GF-D8 (cell line): ENCODE data around the gene SLX1A.
"Not testable (repeated sequence)": the region's sequence is repeated elsewhere in the genome, so short reads cannot be mapped to it uniquely, and the experiment has no call there.

Experiments used
- DNase-seq: peaks from one replicate; lab custom pipeline; 2025; lab: John Stamatoyannopoulos, UW

Gene SLX1A

DNA sequence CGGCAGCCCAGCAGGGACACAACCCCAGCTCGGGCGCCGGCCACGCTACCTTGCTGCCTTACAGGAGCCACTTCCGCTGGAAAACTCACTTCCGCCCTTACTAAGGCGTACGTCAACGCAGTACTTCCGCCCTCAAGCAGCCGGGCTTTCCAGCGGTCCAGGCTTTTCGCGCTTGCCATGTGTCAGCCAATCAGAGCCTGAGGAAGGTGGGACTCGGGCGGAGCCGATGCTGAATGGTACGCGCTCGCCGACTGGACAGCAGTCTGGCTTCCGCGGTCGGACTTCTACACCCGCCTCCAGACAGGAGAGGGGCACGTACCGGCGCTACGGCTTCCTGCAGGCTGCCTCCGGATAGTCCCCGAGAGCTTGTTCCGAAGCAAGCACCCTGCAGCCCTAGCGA, at the start of gene SLX1A, which contains the start of gene BOLA2B:
Gene SLX1A (plus strand): TSS at position 261 of the 400 bp plus-strand sequence. CDS start 210 bp downstream, outside the sequence.
Gene BOLA2B (minus strand): TSS at position 52 of the 400 bp plus-strand sequence. CDS start 71 bp downstream, outside the sequence.
- DNase-seq, result not testable (repeated sequence)

DNA sequence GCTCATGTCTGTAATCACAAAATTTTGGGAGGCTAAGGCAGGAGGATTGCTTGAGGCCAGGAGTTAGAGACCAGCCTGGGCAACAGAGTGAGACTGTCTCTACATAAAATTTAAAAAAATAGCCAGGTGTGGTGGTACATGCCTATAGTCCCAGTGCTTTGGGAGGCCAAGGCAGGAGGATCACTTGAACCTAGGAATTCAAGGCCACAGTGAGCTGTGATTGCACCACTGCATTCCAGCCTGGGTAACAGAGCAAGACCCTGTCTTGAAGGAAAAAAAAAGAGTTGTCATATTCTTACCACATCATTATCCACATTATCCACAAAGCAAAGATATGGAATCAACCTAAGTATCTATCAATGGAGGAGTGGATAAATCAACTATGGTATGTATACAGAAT, 49.7 kb upstream of the SLX1A start:
- DNase-seq, result no peak

DNA sequence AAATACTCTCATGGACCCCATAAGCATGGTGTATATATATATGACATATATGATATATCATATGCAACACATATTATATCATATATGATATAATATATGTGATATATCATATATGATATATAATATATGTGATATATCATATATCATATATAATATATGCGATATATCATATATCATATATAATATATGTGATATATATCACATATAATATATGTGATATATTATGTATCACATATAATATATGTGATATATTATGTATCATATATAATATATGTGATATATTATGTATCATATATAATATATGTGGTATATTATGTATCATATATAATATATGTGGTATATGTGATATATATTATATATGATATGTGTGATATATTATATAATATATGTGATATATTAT, 48.8 kb upstream of the SLX1A start:
- DNase-seq, result no peak

DNA sequence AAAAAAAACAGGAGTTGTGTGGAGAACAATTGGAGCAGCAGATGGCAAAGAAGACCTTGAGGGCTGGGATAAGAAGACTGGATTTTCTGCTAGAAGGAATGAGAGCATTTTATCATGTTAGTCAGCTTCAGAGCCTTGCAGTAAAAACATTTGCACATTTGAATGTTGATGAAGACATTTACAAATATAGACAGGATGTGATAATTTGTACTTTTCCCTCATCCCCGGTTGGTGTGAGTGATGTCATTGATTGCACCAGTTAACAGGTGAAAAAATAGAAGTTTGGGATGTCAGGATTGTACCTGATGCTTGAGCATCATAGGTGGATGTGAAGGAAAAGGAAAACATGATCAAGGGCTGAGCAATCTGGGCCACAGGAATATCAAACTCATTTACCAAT, 48.0 kb upstream of the SLX1A start:
- no peak for DNase-seq

DNA sequence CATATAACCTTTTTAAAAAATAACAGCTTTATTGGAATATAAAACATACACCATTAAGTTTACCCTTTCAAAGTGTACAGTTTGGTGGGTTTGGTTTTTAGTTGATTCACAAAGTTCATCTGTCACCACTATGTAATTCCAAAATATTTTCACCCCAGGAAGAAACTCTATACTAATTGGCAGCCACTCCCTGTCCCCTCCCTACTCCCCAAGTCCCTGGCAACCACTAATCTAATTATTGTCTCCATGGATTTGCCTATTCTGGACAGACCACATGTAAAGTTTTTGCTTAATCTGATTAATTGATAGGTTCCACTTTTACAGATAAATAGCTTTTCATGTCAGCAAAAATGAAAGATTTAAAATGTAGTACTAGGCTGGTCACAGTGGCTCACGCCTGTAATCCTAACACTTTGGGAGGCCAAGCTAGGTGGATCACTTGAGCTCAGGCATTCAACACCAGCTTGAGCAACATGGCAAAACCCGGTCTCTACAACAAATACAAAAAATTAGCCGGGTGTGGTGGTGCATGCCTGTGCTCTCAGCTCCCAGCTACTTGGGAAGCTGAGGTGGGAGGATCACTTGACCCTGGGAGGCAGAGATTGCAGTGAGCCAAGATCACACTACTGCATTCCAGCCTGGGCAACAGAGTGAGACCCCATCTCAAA, 45.7 kb upstream of the SLX1A start:
- no peak for DNase-seq

DNA sequence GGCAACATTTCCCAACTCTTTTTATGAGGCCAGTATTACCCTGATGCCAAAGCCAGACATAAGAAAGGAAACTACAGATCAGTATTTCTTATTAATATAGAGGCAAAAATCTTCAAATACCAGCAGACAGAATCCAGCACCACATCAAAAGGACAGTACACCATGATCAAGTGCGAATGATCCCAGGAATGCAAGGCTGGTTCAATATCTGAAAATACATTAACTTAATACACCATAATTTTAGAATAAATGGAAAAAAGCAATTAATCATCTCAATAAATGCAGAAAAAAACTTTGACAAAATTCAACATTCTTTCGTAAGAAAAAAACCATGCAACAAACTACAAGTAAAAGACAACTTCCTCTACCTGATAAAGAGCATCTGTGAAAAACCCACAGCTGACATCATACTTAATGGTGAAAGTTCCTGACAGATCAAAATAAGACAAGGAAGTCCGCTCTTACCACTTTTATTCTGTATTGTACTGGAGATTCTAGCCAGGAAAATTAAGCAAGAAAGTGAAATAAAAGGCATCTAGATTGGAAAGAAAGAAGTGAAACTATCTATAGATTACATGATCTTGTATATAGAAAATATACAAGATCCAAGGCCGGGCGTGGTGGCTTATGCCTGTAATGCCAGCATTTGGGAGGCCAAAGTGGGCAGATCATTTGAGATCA, 44.3 kb upstream of the SLX1A start:
- DNase-seq, result no peak

DNA sequence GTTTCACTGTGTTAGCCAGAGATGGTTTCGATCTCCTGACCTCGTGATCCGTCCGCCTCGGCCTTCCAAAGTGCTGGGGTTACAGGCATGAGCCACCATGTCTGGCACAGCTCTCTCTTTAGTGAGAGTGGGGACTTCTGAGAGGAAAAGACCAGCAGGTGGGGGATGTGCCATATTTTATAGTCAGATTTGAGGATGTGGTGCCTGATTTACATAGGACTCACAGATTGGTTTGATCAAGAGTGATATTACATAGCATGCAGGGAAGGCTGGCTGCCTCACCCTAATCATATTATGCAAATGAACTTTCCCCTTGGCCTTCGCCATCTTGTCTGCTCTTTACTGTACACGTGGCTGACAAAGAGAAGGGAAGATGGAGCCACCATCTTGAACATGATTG, 42.6 kb upstream of the SLX1A start:
- no peak for DNase-seq

DNA sequence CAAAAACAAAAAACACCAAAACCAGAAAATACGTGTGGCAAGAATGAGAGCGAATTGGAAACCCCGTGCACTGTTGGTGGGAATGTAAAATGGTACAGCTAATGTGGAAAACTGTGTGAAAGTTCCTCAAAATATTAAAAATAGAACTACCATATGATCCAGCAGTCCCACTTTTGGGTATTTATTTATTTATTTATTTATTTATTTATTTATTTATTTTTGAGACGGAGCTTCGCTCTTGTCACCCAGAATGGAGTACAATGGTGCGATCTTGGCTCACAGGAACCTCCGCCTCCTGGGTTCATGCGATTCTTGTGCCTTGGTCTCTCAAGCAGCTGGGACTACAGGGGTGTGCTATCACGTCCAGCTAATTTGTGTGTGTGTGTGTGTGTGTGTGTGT, 41.2 kb upstream of the SLX1A start:
- DNase-seq, result no peak

DNA sequence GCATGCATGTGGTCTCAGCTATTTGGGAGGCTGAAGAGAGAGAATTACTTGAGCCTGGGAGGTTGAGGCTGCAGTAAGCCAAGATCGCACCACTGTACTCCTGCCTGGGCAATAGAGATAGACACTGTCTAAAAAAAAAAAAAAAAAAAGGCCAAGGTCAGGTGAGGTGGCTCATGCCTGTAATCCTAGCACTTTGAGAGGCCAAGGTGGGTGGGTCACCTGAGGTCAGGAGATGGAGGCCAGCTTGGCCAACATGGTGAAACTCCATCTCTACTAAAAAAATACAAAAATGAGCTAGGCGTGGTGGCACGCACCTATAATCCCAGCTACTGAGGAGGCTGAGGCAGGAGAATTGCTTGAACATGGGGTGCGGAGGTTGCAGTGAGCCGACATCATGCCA, 38.5 kb upstream of the SLX1A start:
- DNase-seq, result no peak

DNA sequence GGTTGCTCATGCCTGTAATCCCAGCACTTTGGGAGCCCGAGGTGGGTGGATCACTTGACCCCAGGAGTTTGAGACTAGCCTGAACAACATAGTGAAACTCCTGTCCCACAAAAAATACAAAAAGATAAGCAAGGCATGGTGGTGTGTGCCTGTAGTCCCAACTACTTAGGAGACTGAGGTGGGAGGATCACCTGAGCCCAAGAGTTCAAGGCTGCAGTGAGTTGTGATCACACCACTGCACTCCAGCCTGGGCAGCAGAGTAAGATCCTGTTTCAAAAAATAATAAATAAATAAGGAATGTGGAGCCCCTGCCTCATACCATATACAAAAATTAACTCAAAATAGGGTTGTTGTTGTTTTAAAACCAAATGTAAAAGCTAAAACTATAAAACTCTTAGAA, 36.5 kb upstream of the SLX1A start:
- DNase-seq, result no peak

DNA sequence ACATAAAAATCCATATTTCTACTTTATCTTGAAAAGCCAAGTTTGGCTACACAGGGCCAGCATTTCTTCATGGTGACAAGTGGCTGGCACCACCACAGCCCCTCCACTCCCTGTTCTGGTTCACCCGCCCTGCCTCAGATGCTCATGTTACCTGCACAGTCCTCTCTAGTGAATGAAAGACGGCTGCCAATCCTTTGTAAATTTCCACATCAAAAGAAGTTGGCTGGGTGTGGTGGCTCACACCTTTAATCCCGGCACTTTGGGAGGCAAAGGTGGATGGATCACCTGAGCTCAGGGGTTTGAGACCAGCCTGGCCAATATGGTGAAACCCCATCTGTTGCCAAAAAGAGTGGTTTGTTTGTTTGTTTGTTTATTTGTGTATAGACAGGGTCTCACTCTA, 30.1 kb upstream of the SLX1A start:
- no peak for DNase-seq

DNA sequence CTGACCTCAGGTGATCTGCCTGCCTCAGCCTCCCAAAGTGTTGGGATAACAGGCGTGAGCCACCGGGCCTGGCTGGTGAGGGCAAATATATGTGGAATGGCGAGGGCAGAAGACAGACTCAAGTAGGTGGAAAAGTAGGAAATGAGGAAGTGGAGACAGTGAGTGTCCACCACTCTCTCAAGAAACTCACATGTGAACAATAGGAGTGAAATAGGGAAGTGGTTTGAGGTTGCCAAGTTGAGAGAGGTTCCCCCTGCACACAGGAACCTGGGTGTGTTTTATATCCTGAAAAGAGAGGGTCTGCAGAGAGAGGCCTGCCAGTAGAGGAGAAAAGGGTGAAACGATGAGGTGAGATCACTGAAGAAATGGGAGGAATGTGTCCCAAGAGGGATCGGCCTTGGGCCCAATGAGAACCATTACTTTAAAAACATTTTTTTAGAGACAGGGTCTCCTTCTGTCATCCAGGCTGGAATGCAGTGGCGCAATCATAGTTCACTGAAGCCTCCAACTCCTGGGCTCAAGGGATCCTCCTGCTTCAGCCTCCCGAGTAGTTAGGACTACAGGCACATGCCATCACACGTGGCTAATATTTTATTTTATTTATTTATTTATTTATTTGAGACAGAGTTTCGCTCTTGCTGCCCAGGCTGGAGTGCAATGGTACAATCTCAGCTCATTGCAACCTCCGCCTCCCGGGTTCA, 27.3 kb upstream of the SLX1A start:
- peak; percentile 94 for DNase-seq

DNA sequence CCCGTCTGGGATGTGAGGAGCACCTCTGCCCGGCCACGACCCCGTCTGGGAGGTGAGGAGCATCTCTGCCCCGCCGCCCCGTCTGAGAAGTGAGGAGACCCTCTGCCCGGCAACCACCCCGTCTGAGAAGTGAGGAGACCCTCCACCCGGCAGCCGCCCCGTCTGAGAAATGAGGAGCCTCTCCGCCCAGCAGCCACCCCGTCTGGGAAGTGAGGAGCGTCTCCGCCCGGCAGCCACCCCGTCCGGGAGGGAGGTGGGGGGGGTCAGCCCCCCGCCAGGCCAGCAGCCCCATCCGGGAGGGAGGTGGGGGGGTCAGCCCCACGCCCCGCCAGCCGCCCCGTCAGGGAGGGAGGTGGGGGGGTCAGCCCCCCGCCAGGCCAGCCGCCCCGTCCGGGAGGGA, 24.9 kb upstream of the SLX1A start:
- not testable (repeated sequence) for DNase-seq

DNA sequence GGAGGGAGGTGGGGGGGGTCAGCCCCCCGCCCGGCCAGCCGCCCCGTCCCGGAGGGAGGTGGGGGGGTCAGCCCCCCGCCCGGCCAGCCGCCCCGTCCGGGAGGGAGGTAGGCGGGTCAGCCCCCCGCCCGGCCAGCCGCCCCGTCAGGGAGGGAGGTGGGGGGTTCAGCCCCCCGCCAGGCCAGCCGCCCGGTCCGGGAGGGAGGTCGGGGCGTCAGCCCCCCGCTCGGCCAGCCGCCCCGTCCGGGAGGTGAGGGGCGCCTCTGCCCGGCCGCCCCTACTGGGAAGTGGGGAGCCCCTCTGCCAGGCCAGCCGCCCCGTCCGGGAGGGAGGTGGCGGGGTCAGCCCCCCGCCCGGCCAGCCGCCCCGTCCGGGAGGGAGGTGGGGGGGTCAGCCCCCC, 24.3 kb upstream of the SLX1A start:
- DNase-seq, result not testable (repeated sequence)

DNA sequence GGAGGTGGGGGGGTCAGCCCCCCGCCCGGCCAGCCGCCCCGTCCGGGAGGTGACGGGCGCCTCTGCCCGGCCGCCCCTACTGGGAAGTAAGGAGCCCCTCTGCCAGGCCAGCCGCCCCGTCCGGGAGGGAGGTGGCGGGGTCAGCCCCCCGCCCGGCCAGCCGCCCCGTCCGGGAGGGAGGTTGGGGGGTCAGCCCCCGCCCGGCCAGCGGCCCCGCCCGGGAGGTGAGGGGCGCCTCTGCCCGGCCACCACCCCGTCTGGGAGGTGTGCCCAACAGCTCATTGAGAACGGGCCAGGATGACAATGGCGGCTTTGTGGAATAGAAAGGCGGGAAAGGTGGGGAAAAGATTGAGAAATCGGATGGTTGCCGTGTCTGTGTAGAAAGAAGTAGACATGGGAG, 23.5 kb upstream of the SLX1A start:
- not testable (repeated sequence) for DNase-seq

DNA sequence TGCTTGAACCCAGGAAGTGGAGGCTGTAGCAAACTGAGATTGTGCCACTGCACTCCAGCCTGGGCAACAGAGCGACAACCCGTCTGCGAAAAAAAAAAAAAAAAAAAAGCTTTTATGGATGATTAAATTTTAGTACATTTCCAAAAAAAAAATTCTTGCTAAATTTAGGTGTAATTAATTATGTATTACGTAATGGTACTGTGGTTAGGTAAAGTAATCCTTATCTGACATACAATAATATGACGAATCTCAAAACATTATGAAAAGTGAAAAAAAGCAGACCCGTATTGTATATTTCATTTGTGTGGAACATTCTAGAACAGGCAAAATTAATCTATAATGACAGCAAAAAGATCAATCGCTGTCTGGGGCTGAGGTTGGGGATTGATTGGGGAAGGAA, 20.6 kb upstream of the SLX1A start:
- DNase-seq, result no peak

DNA sequence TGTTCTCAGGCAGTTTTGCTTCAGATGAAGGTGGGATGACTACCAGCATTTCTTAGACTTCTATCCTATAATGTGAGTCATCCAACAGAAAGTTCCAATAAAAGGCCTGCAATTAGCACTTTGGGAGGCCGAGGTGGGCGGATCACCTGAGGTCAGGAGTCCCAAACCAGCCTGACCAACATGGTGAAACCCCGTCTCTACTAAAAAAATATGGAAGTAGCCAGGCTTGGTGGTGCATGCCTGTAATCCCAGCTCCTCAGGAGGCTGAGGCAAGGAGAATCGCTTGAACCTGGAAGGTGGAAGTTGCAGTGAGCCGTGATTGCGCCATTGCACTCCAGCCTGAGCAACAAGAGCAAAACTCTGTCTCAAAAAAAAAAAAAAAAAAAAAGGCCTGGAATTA, 16.8 kb upstream of the SLX1A start:
- not testable (repeated sequence) for DNase-seq

DNA sequence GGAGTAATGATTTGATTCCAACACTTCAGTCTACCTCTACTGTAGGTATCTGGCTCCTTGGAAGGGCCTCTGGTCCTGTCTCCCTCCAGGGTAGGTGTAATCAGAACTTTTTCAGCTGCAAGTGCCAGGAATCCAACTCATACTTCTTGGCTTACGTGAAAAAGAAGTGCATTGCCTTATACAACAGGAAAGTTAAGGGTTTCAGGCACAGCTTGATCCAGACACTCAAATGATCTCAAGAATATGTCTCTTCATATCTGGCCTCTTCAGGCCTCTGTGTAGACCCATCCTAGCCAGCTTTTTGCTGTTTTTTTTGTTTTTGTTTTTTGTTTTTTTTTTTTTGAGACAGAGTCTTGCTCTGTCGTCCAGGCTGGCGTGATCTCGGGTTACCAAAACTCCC, 14.5 kb upstream of the SLX1A start:
- DNase-seq, result no peak

DNA sequence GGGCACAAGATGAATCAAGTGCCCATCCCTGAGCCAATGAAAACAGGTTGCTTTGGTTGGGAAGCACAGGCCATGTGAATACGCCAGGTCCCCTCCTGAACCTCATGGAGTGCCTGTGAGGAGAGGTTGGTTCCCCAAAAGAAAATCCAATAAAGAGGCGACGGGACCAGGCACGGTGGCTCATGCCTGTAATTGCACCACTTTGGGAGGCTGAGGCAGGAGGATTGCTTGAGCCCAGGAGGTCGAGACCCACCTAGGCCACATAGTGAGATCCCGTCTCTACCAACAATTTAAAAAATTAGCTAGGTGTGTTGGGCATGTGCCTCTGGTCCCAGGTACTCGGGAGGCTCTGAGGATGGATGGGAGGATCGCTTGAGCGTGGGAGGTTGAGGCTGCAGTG, 13.7 kb upstream of the SLX1A start:
- DNase-seq, result no peak

DNA sequence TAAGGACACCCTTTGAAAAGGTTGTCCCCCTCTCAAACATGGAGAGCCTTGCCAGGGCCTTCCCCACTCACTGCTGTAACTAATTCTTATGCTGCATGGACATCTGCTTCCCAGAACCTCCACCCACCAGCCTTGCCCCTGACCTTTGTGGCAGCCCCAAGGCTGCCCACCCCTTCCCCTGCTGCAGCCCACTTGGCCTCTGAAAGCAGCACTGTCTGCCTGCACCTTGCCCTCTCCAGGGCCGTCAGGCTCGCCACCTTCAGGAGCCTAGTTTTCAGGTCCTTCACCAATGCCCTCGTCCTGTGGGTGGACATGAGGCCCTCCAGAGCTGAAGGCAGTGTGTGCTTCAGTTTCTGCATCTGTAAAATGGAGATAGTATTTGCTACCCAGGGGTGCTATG, 12.9 kb upstream of the SLX1A start:
- no peak for DNase-seq

DNA sequence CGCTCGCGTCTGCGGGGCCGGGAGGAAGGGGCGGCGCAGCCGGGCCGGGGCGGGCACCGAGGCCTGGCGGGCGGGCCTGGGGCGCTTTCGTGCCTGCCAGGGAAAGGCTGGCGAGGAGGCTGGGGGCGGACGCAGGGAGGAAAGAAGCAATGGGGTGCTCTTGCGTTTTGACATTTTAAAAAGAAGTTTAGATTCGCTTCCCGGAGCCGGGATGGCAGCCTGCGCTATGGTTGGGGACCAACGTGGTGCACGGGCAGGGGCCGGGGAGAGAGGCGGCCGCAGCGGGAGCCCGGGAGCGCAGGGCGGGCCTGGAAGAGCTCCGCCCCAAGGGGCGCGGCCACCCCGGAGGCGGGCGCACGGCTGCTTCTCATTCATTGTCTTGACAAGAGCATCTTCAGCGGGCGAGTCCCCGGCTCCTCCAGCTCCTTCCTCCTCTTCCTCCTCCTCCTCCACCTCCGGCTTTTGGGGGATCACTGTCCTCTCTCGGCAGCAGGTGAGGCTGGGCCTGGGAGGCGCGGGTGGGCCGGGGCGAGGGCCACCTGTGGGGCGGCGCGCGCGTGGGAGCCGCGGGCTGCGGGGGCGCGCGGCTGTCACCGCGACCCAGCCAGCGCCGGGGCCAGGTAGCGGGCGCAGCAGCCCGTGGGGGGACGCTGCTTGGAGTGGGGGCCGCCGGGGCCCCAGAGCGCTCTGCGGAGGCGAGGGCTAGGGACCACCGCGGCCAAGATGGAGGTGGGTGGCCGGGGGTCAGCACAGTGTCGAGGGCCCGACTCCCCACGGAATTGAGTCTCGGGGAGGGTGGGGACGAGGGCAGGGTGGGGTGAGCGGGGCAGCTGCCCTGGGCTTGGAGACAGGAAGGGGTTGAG, 10.2 kb upstream of the SLX1A start, which contains the start of gene CORO1A:
Gene CORO1A (plus strand): TSS at position 370 of the 863 bp plus-strand sequence. CDS start 1,608 bp downstream, outside the sequence.
- DNase-seq, result peak; percentile 71
